GM08714 (cell line): ENCODE measurements around the gene SNN.
A peak's percentile ranks its signal among the peaks of the same experiment; 100 is the strongest.

Experiments used
- H3K4me3 ChIP-seq: fragments of 200-500 bp; sonication (Bioruptor generic); 2 replicates; pipeline ENCODE4 v1.5.1; 2014; ENCODE audit warnings: mild to moderate bottlenecking, low read length, inconsistent platforms
- ZNF274 ChIP-seq: IDR thresholded peaks from 2 replicates; pipeline ENCODE4 v1.6.1; 2012; ENCODE audit warnings: mild to moderate bottlenecking, low read depth, low read length

The SNN gene

GRCh38 chr16:11668623-11669379 is 546 bp downstream of the SNN start:
- H3K4me3 ChIP-seq, result peak overlapping the region; percentile 74
- TF ChIP-seq ZNF274, result no peak

GRCh38 chr16:11669380-11670146 is 1.3 kb downstream of the SNN start:
- TF ChIP-seq ZNF274, result no peak
- H3K4me3 ChIP-seq, result peak overlapping the region; percentile 74; the same call in 1 of the 2 replicates

DNA sequence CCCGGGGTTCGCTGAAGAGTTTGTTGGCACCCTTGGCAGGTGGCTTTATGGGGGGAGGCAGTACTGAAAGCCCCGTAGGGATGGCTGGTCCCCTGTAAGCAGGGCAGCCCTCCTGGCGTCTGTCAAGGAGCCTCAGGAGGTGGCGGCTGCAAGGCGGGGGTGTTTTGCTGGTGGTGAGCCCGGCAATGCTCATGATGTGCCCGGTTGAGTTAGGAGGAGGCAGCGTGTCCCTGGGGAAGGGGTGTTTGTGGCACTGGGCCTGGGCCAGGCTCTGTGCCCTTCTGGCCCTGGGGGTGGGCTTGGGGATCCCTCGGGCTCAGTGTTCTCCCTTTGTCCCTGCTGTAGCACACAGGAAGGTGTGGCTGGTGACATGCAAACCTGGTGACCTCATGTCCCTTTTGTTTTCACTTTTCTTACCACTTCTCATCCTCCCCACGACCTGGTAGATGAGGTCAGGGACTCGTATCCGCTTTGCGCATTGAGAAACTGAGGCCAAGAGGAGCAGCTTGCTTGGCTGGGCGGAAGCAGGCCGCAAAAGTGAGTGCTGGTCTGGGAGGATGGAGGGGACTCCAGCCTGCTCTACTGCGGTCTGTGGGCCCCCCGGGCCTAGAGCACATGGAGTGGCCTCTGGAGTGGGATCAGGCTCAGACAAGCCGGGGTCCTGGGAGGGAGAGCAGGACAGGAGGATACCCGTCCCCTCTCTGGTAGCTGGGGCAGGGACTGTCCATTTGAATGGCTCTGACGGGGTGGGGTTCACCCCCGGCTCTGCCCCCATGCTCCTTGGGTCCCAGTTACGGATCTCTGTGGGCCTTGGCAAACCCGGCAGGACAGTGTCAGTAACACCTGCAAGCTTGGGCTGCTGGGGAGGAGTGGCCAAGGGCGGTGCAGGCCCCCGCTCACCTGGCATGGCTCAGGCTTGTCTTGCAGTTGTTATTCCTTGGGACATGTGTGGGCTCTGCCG is 2.2 kb downstream of the SNN start:
- no peak for TF ChIP-seq ZNF274
- peak overlapping the region; percentile 74; the same call in 1 of the 2 replicates for H3K4me3 ChIP-seq

GRCh38 chr16:11671271-11671670 is 3.0 kb downstream of the SNN start:
- TF ChIP-seq ZNF274, result no peak
- H3K4me3 ChIP-seq, result no peak overlapping the region; the same call in 1 of the 2 replicates

DNA sequence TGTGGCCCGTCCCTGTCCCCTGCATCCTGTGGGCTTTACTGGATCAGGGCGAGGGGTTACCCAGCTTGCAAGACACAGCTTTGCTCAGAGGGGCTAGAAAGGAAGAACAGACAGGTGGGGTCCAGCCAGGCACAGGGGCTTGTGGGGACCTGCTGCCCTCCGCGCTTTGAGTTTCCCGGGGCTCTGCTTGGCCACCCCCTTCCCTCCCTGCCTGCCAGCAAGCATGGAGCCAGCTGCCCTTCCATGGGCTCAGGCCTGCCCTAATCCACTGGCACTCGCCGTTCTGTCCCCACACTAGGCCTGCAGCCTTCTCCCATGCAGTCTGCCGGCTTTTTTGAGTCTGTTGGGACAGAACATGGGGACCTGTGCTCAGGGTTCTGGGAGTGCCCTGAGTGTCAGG is 3.4 kb downstream of the SNN start:
- TF ChIP-seq ZNF274, result no peak
- H3K4me3 ChIP-seq, result no peak overlapping the region

GRCh38 chr16:11672206-11673090 is 4.2 kb downstream of the SNN start:
- TF ChIP-seq ZNF274, result no peak
- peak overlapping the region; percentile 15; the same call in 1 of the 2 replicates for H3K4me3 ChIP-seq

- no peak for TF ChIP-seq ZNF274
- no peak overlapping the region; the same call in 1 of the 2 replicates for H3K4me3 ChIP-seq
These were observed 5.1 kb downstream of the SNN start for GRCh38 chr16:11673091-11674000.

DNA sequence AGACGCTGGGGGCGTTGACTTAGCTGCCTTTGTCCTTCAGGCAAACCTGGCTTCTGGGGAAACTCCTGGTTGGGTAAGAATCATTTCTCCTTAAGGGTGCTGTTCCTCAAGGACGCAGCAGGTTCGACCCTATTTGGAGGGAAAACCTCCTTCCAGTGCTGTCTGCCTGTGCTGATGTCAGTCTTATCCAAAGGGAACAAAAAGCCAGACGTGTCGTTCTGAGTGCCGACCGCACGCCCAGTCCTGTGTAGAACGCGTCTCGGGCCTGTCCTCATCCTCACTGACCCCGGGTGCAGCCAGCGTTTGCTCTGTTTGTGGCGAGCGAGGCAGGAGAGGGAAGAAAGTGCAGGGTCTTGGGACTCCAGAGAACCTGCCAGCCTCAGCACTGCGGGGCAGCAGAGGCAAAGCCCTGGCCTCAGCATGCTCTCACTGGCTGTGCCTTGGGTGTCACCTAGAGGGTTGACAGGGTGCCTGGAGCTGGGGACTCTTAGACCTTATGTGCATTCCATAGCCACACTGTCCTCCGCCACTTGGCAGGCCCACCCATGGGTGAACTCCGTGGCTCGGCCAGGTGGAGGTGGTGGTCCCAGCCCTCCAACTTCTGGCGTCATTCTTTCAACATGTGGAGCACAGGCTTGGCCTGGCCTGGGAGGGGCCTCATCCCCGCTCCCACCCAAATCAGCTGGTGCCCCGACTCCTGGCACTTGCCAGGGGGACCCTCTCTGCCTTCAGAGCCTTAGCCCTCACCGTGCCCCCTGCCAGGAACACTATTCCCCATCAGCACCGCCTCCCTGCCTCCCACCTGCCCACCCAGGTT is 6.0 kb downstream of the SNN start:
- no peak for TF ChIP-seq ZNF274
- no peak overlapping the region for H3K4me3 ChIP-seq

- H3K4me3 ChIP-seq, result no peak overlapping the region
- TF ChIP-seq ZNF274, result no peak
These were observed 6.7 kb downstream of the SNN start for GRCh38 chr16:11674818-11675560.

- no peak for TF ChIP-seq ZNF274
- no peak overlapping the region for H3K4me3 ChIP-seq
These were observed 7.6 kb downstream of the SNN start for GRCh38 chr16:11675561-11676511.
